Skin epidermis (tissue), 12 donors: ENCODE data around the gene DONSON.
"Not testable (repeated sequence)": the region's sequence is repeated elsewhere in the genome, so short reads cannot be mapped to it uniquely, and the experiment has no call there.

Experiments
- H3K27ac ChIP-seq, 21 experiments: fragments of 200-600 bp; sonication (generic) in 11 of 21; one replicate each; pipeline ENCODE4 v1.5.0; 2020; ENCODE audit warnings: mild to moderate bottlenecking in 3 of 21, inconsistent platforms in 2 of 21, moderate library complexity in 2 of 21
- H3K4me3 ChIP-seq, 7 experiments: fragments of 200-600 bp; sonication (generic) in 2 of 7; one replicate each; pipeline ENCODE4 v1.5.0; 2020; ENCODE audit warnings: inconsistent platforms in 2 of 7, mild to moderate bottlenecking in 2 of 7, moderate library complexity in 1 of 7

Gene DONSON, protein sequence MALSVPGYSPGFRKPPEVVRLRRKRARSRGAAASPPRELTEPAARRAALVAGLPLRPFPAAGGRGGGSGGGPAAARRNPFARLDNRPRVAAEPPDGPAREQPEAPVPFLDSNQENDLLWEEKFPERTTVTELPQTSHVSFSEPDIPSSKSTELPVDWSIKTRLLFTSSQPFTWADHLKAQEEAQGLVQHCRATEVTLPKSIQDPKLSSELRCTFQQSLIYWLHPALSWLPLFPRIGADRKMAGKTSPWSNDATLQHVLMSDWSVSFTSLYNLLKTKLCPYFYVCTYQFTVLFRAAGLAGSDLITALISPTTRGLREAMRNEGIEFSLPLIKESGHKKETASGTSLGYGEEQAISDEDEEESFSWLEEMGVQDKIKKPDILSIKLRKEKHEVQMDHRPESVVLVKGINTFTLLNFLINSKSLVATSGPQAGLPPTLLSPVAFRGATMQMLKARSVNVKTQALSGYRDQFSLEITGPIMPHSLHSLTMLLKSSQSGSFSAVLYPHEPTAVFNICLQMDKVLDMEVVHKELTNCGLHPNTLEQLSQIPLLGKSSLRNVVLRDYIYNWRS

DNA sequence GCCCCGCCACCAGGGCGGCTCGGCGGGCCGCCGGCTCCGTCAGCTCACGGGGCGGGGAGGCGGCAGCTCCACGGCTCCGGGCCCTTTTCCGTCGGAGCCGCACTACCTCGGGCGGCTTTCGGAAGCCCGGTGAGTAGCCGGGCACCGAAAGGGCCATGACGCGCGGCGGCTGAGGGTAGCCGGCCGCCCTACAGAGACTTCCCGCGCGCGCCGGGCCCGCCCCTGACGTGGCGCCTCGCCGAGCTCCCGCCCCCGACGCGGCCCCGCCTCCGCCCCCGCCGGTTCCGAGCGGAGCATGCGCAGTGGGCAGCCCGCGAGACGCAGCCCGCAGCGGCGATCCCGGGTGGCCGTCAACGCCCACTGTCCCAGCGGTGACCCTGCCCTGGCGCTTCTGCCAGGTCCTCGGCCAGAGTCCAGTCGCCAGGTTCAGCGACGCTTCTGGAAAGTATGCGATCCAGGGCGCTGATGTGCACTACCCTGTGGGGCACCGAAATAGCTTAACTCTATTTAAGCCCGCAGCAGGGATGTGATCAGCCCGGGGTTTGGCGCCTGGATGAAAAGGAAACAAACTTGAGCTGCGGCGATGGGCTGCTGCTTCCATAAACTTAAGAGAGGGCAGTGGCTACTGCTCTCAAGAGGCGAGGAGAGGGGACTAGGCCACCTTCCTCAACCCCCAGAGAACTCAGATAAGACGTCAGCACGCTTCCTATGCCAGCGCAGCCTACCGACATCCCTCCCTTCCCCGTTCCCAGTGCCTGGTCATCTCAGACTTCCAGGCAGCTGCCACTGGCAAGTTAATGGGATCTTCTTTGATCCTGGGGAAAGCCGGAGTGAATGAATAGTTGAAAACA lies at the start of gene DONSON:
Gene DONSON, minus strand, starts transcription at position 200 of the 851 bp plus-strand sequence. Its CDS starts 43 bp downstream, at position 157.
- Histone ChIP-seq H3K27ac (peak within 1 kb of the TSS; percentile 57 to 96 (median 86)), H3K4me3 (peak within 1 kb of the TSS; percentile 55 to 94 (median 87))

GRCh38 chr21:33634254-33634653 lies 45.8 kb upstream of the DONSON start:
- Histone ChIP-seq H3K27ac (no peak overlapping the region), H3K4me3 (no peak overlapping the region)

GRCh38 chr21:33626151-33626550 lies 37.7 kb upstream of the DONSON start:
- not testable (repeated sequence) for H3K27ac ChIP-seq, H3K4me3 ChIP-seq

GRCh38 chr21:33622253-33622652 lies 33.8 kb upstream of the DONSON start:
- no peak overlapping the region for H3K27ac ChIP-seq
- H3K4me3 ChIP-seq = no peak overlapping the region

DNA sequence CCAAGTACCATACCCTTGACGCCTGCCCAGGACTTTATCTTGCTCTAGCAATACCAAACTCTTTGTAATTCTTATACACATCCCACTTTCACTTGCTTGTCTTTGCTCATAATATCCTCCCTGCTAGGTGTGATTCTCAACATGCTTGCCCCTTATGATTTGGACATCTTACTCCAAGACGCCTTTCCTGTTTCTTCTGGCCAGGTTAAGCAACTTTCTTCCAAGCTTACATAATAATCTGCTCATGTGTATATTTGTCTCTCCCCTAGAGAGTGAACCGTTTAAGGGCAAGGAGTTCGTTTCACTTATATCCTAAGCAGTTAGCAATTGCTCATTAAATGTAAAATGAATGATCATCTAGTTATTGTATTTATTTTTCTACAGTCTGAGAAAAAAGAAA lies 31.2 kb upstream of the DONSON start:
- H3K4me3 ChIP-seq = no peak overlapping the region
- no peak overlapping the region for H3K27ac ChIP-seq

DNA sequence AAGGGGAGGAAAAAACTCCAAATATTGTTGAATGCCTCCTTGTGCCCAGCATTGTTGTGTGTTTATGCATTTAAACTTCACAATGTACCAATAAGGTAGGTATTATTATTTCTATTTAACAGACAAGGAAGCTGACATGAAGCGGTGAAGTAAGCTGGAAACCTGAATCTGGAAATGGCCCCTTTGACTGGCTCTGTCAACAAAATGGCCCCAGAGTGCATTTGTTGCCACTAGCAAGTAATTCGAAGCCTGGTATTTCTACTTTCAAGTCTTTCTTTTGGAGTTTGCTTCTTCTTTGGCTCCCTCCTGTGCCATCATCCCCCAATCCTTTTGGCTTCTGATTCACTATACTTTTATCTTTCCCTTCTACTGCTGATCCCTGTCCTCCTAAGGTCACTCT lies 29.9 kb upstream of the DONSON start:
- no peak overlapping the region for H3K27ac ChIP-seq
- no peak overlapping the region for H3K4me3 ChIP-seq

- not testable (repeated sequence) for H3K4me3 ChIP-seq, H3K27ac ChIP-seq
Measured at GRCh38 chr21:33617565-33617964, 29.1 kb upstream of the DONSON start.

DNA sequence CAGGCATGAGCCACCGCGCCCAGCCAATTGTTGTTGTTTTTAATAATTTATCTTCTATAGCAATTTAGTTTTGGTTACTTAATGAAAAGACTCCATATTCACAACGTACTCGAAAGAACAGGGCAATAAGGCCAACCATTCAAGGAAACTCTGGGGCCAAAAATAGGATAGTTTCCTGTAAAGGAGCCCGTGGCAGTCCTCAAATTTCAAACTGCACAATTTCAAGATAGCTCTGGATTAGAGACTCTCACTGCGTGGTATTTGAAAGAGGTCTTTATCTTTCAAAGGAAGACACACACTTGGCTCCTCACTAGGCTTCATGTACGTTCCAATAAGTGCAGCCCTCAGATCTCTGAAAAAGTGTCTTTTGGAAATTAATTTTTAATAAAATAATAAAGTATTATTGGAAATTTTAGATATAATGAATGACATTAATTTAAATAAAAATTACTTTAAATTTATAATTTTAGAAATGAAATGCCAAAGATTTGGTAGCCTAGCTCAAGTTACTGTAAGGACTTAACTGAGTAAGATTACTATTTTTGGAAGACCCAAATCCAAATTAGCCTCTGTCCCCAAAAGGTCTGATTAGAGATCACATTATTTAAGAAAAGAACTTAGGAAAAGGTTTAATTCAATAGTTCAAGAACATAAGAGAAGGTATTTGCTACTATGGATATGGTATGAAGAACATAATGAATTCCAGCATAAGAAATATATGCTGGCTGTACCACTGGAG lies 22.7 kb upstream of the DONSON start:
- no peak overlapping the region for H3K27ac ChIP-seq
- H3K4me3 ChIP-seq = no peak overlapping the region

DNA sequence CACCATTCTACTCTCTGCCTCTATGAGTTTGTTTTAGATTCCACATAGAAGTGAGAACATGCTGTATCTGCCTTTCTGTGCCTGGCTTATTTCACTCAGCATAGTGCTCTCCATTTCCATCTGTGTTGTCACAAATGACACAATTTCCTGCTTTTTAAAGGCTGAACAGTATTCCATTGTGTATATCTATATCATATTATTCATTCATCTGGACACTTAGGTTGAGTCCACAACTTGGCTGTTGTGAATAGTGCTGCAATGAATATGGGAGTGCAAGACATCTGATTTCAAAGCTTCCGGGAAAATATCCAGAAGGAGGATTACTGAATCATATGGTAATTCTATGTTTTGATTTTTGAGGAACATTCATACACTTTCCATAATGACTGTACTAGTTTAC lies 20.1 kb upstream of the DONSON start:
- no peak overlapping the region for H3K4me3 ChIP-seq

DNA sequence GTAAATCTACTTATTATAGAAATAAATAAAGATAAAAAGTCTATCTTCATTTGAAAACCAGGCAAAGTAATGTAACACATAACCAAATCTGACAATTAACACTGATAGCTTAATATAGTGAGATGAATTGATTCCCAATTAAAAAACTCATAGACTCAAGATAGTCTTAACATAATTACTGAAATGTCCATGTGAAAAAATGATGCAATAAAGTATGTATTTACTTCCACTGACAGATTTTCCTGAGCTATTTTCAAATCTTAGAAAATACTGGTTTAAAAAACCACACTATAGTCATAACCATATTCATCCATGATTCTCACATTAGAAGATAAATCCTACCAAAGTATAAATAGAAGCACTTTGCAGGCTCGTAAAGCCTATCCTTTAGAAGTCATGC lies 9.6 kb upstream of the DONSON start:
- Histone ChIP-seq H3K4me3 (no peak overlapping the region), H3K27ac (no peak overlapping the region)

More for the DNA sequence above, 20.1 kb upstream of the DONSON start:
- no peak overlapping the region for H3K27ac ChIP-seq

DNA sequence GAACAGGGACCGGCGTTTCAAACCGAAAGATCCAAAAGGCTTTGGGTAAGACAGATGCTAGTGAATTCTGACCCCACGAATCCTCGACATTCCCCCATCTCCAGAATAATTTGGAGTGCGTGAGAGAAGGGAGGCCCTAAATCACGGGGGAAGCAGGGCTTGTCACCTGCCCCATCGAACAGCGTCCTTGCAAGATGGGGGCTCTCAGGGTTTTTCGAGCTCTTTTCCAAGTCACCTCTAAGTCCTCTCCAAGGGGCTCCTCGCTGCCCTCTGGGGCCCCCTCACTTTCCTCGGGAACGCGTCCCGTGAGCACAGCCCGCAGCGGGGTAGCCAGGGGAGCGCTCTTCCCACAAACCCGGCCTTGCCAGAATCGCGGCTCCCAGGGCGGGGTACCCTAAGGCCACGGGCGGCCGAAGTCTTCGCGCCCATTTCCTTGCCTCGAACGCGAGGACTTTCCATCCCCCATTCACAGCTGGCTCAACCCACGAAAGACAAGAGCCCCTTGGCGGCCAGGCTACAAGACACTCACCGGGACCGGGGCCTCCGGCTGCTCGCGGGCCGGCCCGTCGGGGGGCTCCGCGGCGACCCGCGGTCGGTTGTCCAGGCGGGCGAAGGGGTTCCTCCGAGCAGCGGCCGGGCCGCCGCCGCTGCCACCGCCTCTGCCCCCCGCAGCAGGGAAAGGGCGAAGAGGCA lies 546 bp downstream of the DONSON start:
- peak overlapping the region; percentile 57 to 96 (median 86) for H3K27ac ChIP-seq
- peak overlapping the region; percentile 55 to 94 (median 87) for H3K4me3 ChIP-seq

GRCh38 chr21:33586927-33587326 lies 1.6 kb downstream of the DONSON start:
- H3K4me3 ChIP-seq = no peak overlapping the region
- H3K27ac ChIP-seq = no peak overlapping the region

DNA sequence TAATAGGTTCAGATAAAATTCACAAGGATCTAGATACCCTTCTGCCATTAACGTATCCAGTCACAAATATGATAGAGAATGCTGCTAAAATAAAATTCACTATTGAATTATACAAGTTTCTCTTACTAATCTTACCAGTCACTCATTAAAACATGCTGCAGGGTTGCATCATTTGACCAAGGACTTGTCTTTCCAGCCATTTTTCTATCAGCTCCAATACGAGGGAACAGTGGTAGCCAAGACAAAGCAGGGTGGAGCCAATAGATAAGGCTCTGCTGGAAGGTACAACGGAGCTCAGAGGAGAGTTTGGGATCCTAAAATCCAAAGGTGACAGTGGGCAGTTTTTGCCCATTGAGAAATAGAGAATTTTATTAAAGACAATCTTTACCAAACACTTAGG lies 4.0 kb downstream of the DONSON start:
- Histone ChIP-seq H3K27ac (no peak overlapping the region), H3K4me3 (no peak overlapping the region)

- H3K27ac ChIP-seq = peak overlapping the region in 2 of 21 experiments; percentile 9 to 49
- H3K4me3 ChIP-seq = no peak overlapping the region
Measured at GRCh38 chr21:33578959-33579542, 9.4 kb downstream of the DONSON start.

- Histone ChIP-seq H3K27ac (no peak overlapping the region), H3K4me3 (no peak overlapping the region)
Measured at GRCh38 chr21:33578214-33578613, 10.3 kb downstream of the DONSON start.

GRCh38 chr21:33576741-33577141 lies 11.7 kb downstream of the DONSON start:
- not testable (repeated sequence) for H3K4me3 ChIP-seq, H3K27ac ChIP-seq

GRCh38 chr21:33572350-33572749 lies 16.1 kb downstream of the DONSON start:
- no peak overlapping the region for H3K4me3 ChIP-seq
- no peak overlapping the region for H3K27ac ChIP-seq

GRCh38 chr21:33569991-33570390 lies 18.5 kb downstream of the DONSON start:
- Histone ChIP-seq H3K4me3 (no peak overlapping the region), H3K27ac (no peak overlapping the region)

DNA sequence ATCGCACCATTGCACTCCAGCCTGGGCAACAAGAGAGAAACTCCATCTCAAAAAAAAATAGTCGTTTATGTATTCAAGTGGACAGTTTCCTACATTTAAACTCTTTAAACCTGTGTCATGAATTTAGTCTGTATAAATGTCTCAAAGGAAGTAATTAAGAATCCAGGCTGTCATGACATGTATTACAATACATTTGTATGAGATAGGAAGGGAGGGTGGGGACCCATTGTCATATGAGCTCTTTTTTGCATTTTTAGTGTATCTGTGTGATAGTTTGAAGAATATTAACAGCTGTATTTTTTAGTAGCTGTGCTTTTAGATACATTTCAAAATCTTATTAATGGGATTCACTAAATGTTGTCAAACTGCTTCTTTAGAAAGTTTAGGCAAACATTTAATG lies 20.0 kb downstream of the DONSON start:
- Histone ChIP-seq H3K27ac (no peak overlapping the region), H3K4me3 (no peak overlapping the region)
